CD4-positive, alpha-beta T cell treated with Interleukin-6 for 4 hours (primary cell): ENCODE data around the gene BRD9.
"Not testable (repeated sequence)": the region's sequence is repeated elsewhere in the genome, so short reads cannot be mapped to it uniquely, and the experiment has no call there.

Source experiments
- DNase-seq: peaks from one replicate; pipeline ENCODE4 v3.0.0-alpha.2; 2020; ENCODE audit warnings: mixed read lengths

BRD9 gene

DNA sequence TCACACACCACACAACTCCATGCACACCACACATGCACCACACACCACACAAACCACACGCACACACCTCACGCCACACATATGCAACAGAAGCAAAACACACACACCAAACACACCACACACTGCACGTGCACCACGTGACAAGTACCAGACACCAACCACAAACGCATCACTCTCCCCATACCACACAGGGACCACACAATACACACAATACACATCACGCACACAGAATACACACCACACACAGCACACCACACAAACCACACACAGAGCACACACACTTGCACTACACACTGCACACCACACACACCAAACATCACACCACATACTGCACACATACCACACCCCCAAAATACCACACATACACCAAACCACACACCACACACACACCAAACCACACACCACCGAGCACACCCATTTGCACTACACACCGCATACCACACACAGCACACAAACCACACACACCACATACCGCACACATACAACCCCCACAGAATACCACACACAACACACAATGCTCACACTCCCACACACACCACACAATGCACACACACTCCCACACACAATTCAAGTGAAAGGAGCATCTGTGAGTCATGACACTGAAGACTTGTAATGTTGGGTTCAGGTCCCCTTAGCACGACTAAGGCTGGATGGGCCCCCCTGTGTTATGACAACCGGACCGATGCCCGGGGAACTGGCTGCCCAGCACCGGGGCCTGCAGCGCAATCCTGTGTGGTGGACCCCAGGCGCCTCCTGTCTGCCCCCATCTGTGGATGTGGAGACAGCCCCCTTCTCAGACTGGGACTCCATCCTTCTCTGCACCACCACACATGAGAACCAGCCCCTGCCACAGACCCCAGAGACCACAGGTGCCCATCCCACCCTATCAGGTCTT lies 35.8 kb downstream of the BRD9 start:
- DNase-seq = no peak

DNA sequence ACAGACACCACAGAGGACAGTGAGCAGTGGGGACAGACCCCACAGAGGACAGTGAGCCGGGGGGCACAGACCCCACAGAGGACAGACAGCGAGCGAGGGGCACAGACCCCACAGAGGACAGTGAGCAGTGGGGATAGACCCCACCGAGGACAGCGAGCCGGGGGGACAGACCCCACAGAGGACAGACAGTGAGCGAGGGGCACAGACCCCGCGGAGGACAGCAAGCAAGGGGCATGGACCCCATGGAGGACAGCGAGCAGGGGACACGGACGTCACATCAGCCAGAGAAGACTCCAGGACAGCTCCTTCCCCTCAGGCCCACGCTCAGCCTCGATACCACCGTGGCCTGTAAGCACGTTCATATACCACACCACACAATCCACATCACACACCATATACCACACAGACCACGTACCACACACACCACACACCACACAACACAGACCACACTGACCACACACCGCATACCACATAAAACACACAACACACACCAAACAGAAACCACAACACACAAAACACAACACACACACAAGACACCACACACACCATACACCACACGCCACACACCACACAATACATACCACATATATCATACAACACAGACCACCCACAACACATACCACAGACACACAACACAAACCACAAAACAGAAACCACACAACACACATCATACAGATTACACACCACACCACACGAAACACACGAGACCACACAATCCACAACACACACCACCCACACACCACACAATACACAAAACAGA lies 36.6 kb downstream of the BRD9 start:
- no peak for DNase-seq

DNA sequence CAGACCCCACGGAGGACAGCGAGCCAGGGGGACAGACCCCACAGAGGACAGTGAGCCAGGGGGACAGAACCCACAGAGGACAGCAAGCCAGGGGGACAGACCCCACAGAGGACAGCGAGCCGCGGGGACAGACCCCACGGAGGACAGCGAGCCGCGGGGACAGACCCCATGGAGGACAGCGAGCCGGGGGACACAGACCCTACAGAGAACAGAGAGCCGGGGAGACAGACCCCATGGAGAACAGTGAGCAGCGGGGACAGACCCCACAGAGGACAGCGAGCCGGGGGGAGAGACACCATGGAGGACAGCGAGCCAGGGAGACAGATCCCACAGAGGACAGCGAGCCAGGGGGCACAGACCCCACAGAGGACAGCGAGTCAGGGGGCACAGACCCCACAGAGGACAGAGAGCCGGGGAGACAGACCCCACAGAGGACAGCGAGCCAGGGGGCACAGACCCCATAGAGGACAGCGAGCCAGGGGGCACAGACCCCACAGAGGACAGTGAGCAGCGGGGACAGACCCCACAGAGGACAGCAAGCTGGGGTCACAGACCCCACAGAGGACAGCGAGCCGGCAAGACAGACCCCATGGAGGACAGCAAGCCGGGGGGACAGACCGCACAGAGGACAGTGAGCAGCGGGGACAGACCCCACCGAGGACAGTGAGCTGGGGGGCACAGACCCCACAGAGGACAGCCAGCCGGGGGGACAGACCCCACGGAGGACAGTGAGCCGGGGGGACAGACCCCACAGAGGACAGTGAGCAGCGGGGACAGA lies 37.4 kb downstream of the BRD9 start:
- no peak for DNase-seq

DNA sequence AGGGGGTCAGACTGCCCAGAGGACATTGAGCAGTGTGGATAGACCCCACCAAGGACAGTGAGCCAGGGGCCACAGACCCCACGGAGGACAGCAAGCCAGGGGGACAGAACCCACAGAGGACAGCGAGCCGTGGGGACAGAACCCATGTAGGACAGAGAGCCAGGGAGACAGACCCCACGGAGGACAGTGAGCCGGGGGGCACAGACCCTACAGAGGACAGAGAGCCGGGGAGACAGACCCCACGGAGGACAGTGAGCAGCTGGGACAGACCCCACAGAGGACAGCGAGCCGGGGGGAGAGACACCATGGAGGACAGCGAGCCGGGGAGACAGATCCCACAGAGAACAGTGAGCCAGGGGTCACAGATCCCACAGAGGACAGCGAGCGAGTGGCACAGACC lies 38.4 kb downstream of the BRD9 start:
- DNase-seq = no peak

DNA sequence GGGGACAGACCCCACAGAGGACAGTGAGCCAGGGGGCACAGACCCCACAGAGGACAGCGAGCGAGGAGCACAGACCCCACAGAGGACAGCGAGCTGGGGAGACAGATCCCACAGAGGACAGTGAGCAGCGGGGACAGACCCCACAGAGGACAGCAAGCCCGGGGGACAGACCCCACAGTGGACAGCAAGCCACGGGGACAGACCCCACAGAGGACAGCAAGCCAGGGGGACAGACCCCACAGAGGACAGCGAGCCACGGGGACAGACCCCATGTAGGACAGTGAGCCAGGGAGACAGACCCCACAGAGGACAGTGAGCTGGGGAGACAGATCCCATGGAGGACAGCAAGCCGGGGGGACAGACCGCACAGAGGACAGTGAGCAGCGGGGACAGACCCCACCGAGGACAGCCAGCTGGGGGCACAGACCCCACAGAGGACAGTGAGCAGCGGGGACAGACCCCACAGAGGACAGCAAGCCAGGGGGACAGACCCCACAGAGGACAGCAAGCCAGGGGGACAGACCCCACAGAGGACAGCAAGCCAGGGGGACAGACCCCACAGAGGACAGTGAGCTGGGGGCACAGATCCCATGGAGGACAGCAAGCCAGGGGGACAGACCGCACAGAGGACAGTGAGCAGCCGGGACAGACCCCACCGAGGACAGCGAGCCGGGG lies 39.0 kb downstream of the BRD9 start:
- DNase-seq = not testable (repeated sequence)

DNA sequence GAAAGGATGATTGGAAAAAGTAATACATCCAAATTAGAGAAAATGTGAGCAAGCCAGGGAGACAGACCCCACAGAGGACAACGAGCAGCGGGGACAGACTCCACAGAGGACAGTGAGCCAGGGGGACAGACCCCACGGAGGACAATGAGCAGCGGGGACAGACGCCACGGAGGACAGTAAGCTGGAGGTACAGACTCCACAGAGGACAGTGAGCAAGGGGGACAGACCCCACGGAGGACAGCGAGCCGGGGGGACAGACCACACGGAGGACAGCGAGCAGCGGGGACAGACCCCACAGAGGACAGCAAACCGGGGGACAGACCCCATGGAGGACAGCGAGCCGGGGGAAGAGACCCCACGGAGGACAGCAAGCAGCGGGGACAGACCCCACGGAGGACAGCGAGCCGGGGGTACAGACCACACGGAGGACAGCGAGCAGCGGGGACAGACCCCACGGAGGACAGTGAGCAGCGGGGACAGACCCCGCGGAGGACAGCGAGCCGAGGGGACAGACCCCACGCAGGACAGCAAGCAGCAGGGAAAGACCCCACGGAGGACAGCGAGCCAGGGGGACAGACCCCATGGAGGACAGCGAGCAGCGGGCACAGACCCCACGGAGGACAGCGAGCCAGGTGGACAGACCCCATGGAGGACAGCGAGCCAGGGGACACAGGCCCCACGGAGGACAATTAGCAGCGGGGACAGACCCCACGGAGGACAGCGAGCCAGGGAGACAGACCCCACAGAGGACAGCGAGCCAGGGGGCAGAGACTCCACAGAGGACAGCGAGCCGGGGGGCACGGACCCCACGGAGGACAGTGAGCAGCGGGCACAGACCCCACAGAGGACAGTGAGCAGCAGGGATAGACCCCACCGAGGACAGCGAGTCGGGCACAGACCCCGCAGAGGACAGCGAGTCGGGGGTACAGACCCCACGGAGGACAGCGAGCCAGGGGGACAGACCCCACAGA lies 39.9 kb downstream of the BRD9 start:
- DNase-seq = no peak

DNA sequence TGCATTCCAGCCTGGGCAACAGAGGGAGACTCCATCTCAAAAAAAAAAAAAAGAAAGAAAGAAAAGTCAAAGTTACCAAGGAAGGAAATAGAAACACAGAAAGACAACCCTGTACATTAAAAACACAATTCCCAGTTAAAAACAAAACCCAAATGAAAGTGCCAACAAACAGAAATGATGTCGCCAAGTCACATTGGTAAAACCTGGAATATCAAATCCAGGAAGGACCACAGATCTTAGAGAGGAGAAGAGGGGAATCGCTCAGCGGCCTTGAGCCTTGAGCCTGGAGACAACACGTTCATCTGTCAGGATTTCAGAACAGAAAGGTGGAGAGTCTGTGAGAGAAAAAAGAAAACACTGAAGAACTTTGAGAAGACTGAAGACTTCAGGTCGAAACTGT lies 40.6 kb downstream of the BRD9 start:
- DNase-seq = no peak

DNA sequence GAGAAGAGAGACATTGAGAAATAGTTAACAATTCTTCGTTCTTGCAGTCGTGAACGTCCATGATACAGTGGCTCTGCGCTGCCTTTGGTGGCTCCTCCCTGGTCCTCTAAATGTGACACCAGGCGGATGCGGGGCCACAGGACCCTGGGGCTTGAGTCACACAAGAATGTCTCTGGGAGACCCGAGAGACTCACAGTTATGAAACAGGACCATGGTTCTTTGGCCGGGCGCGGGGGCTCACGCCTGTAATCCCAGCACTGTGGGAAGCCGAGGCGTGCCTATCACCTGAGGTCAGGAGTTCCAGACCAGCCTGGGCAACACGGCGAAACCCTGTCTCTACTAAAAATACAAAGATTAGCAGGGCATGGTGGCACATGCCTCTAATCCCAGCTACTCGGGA lies 41.0 kb downstream of the BRD9 start:
- no peak for DNase-seq

DNA sequence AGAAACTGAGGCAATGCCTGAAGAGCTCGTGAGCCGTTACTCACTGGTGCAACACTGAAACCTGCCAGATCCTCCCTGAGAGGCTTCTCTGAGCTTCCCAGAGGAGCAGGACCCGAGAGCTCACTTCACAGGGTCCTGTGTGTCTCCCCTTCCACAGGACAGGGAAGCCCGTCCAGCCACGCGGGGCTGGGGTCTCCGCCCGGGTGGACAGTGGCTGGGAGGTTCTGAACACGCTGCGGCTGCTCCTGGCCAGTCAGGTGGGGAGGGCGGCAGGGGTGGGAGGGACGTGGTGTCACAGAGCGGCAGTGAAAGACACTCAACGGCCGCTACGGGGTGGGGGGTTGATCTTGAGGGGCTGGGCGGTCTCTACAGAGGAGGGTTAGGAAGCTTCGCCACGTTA lies 41.5 kb downstream of the BRD9 start:
- no peak for DNase-seq

DNA sequence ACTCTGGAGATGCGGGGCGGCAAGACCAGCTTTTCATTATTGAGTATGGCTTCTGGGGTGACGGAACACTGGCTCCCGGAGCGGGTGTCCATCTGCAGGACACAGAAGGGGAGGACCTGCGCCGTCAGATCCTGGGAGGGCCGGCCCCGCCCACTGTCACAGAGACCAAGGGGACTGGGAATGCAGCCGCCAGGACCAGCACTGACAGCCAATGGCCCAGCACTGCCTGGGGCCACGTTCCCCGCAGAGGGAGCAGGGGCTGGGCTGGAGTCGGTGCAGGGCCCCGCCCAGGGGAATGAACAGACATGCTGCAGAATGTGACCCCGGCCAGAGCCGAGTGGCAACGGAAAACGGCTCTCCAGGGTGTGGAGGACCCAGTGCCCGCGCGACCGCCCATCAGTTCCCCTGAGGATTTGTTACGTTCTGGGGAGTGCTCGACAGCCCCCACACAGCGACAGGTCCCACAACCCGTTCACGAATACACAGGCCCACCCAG lies 42.0 kb downstream of the BRD9 start, which contains the start of gene ZDHHC11:
ZDHHC11 (minus strand) TSS at position 476 of the 496 bp plus-strand sequence; CDS start at position 92, 384 bp downstream.
- no peak for DNase-seq

DNA sequence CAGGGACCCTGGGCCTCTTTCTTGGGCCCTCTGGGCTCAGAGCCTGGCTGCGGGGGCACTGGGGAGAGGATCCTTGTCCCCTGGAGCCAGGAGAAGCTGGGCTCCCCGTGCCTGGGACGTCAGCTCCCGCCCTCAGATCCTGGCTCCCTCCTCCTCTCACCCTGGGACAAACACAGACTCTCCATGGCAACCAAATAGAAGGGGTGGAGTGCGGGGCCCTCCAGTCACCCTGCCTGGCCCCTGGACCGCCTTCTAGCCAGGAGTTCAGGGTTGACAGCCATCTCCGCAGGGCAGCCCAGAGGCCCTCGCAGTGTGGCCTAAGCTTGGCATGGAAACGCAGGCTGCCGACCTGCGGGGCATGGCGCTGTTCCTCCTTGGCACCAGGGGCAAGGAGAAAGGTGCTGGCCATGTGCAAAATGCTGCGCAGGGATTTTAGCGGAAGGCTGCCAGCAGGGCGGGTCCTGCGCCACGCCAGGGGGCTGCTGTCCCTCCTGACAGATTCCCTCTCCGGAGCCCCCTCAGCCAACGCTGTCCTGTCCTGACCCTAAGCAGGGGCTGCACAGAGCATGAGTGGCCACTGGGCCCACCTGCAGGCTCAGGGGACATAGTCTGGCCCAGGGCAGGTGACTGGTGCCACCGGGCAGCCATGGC lies 42.8 kb downstream of the BRD9 start:
- DNase-seq = no peak

DNA sequence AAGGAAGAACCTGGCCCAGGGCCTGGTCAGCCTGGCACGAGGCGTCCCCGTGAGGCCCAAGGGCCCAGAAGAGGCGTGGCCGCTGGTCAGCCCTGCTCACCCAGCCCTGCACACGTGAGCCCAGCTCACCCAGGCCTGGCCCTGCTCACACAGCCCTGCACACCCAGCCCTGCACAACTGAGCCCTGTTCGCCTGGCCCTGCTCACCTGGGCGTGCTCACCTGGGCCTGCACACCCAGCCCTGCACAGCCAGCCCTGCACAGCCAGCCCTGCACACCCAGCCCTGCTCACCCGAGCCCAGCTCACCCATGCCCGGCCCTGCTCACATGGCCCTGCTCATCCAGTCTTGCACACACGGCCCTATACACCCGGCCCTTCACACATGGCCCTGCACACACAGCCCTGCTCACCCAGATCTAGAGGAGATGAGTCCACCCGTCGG lies 43.9 kb downstream of the BRD9 start:
- DNase-seq = no peak

DNA sequence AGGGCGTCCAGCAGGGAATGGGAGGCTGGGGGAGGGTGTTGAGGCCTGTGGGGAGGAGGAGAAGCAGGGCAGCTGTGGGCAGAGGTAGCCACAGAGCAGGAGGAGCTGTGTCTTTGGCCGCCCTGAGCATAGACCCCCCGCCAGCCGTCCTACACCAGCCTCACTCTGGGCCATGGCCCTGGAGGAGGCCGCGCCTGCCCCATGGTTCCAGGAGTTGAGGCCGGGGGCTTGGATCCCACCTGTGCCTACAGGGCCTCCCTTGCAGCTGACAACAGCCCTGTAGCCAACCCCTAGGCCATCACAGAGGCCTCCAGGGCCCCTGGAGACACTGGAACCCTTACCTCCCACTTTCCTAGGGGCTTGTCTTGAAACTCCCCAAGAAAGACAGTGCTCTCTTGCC lies 44.9 kb downstream of the BRD9 start:
- DNase-seq = not testable (repeated sequence)

DNA sequence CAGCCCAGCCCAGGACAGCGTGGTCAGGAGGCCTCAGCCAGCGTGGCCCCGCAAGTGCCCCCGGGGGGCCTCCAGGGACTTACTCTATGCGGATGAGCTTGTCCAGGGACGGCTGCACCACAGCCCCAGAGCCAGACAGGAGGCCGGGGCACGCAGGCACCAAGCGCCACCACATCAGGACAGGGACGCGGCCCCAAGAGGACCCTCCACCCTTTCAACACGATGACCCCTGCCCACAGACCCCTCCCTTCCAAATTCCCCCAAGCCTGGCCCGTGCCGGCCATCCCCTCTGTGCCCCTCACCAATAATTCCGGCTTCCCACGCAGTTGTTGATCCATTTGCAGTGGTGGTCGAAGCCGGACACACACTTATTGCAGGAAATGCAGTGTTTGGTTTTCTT lies 45.4 kb downstream of the BRD9 start:
- not testable (repeated sequence) for DNase-seq

DNA sequence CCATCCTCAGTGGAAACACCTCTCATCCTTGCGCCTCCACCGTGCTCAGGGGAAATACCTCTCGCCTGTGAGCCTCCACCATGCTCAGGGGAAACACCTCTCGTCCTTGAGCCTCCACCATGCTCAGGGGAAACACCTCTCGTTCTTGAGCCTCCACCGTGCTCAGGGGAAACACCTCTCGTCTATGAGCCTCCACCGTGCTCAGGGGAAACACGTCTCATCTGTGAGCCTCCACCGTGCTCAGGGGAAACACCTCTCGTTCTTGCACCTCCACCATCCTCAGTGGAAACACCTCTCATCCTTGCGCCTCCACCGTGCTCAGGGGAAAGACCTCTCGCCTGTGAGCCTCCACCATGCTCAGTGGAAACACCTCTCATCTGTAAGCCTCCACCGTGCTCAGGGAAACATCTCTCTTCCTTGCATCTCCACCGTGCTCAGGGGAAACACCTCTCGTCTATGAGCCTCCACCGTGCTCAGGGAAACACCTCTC lies 46.0 kb downstream of the BRD9 start:
- not testable (repeated sequence) for DNase-seq

DNA sequence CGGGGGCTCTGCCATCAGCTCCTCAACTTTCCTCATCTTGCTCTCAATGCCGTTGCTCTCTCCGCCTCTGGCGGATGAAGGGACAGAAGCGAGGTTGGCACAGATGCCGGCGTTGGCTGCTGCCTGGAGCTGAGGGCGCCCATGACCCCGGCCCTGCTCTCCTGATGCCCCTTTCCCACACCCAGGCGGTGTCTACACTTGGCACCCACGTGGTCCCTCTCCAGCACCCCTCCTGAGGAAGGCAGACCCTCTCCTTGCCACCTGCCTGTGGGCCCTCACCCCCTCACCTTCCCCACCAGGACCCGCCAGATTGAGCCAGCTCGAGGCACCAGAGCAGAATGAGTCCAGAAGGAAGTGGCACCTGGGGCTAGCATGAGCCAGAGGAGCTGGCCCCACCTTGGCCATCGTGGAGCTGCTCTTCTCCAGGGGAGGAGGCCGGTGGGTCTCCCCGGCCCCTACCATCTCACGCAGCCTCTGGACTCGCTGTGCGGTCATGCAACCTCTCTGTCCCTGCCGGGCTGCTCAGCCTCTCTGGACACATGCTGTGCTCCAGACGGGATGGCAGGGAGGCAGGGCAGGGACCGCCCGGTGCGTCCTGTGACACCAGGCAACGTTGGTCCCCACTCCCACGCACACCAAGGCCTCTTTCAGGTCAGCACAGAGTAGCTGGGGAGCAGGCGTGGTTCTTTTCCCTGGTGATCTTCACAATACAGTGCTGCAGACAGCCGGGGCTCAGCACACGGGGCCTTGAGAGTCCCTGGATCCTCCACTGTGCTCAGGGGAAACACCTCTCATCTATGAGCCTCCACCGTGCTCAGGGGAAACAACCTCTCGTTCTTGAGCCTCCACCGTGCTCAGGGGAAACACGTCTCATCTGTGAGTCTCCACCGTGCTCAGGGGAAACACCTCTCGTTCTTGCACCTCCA lies 46.7 kb downstream of the BRD9 start:
- DNase-seq = not testable (repeated sequence)

DNA sequence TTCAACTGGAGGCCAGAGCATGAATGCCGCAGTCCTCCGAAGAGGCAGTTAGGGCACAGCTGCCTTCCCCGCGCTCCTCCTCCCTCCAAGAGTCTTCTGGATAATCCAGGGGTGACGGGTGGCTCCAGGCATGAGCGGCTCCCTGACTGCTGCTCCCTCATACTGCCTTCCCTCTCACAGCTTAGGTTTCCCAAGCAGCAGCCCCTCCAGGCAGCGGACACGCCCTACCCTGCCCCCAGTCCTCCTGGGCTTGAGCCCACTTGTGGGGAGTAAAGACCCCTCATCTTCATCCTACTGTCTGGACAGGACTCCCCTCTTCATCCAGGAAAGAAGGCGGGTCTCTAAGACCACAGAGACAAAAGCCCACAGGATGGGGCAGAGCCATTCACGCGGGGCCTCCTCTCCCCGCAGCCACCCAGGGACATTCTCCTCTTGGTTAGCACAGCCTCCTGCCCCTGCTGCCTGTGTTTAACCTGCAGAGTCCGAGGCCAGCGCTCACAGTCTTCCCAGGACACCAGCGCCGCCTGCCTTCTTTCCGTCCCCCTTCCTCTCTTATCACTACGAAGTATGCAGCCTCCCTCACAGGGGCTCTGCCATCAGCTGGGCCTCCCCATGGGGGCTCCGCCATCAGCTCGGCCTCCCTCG lies 47.4 kb downstream of the BRD9 start:
- DNase-seq = not testable (repeated sequence)

DNA sequence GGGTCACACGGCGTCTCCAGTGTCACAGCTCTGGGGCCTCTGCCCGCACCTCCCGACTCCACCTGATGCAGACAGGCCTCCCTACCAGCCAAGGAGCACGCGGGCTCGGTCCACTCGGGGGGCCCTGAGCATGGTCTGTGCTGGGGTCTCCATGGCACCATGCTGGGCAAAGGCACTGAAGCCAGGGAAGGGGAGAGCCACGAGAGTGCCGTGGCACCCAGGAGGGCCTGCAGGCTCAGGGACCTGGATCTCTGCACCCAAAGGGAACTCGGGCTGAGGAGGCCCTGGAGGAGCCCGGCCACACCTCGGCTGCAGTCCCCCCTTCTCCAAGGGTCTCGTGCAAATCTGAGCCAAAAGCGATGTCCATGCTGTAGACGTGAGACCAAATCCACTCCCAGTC lies 48.2 kb downstream of the BRD9 start:
- not testable (repeated sequence) for DNase-seq

DNA sequence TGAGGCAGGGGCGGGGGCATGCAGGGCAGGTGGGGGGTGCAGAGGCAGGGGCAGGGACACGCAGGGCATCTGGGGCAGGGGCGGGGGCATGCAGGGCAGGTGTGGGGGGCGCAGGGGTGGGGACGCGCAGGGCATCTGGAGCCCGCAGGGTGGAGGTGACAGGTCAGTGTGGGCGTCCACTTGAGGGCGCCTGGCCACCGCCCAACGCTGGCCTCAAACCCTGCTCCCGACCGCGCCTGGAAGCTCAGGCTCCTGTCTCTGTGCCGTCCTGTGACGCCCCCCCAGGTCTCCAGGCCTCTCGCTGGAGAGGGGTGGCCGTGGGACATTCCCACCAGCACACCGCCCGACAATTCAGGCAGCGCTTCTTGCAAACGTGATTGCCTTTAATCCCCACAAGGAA lies 48.7 kb downstream of the BRD9 start:
- DNase-seq = not testable (repeated sequence)
